Thyroid gland (tissue), 4 donors: ENCODE measurements around the gene LILRB5.

ENCODE experiments used
- POLR2A ChIP-seq, 2 donors: fragments of 450-650 bp; IDR thresholded peaks; one replicate each; pipeline ENCODE4 v1.6.1; 2017; ENCODE audit warnings: antibody characterized with exemption in 2 of 2, mild to moderate bottlenecking in 2 of 2, moderate library complexity in 1 of 2
- TF ChIP-seq, protein P1 (sequence below), 6 experiments: fragments of 200-600 bp in 3 of 6; fragments of 450-650 bp in 3 of 6; sonication (generic) in 3 of 6; IDR thresholded peaks; one replicate each; pipeline ENCODE4 v1.5.1; 2016 to 2019; ENCODE audit warnings: antibody characterized with exemption in 6 of 6, mild to moderate bottlenecking in 2 of 6, inconsistent platforms in 1 of 6, moderate library complexity in 1 of 6

DNA sequence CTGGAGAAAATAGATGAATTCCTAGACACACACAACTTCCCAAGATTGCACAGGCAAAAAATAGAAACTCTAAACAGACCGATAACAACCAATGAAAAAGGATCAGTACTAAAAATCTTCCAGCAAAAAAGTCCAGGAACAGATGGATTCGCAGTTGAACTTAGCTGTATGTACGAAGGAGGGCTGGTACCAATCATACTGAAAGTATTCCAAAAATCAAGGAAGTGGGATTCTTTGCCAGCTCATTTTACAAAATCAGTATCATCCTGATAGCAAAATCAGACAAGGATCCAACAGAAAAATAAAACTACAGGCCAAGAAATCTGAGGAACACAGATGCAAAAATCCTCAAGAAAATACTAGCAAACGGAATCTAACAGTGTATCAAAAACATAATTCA, 30.4 kb upstream of the LILRB5 start:
- TF ChIP-seq, protein P1, sequence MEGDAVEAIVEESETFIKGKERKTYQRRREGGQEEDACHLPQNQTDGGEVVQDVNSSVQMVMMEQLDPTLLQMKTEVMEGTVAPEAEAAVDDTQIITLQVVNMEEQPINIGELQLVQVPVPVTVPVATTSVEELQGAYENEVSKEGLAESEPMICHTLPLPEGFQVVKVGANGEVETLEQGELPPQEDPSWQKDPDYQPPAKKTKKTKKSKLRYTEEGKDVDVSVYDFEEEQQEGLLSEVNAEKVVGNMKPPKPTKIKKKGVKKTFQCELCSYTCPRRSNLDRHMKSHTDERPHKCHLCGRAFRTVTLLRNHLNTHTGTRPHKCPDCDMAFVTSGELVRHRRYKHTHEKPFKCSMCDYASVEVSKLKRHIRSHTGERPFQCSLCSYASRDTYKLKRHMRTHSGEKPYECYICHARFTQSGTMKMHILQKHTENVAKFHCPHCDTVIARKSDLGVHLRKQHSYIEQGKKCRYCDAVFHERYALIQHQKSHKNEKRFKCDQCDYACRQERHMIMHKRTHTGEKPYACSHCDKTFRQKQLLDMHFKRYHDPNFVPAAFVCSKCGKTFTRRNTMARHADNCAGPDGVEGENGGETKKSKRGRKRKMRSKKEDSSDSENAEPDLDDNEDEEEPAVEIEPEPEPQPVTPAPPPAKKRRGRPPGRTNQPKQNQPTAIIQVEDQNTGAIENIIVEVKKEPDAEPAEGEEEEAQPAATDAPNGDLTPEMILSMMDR (IDR thresholded peaks at IDR 0.05), result no peak
- TF ChIP-seq POLR2A (IDR thresholded peaks at IDR 0.05), result no peak
